ENCODE data around the gene C9orf78.

The C9orf78 gene

GRCh38 chr9:129868023-129868871, 33.2 kb upstream of the C9orf78 start:
- no peak for DNase-seq (ENCODE audit: low read depth in 2 of 2)

- DNase-seq (ENCODE audit: low read depth in 2 of 2) = peak in 1 of 2 donors; percentile 24
These were observed 32.3 kb upstream of the C9orf78 start for GRCh38 chr9:129867136-129868022.

GRCh38 chr9:129866394-129867135, 31.5 kb upstream of the C9orf78 start:
- peak in 1 of 2 donors; percentile 28 for DNase-seq (ENCODE audit: low read depth in 2 of 2)

GRCh38 chr9:129865668-129866320, 30.7 kb upstream of the C9orf78 start:
- no peak for DNase-seq (ENCODE audit: low read depth in 2 of 2)

GRCh38 chr9:129864991-129865647, 30.0 kb upstream of the C9orf78 start:
- no peak for DNase-seq (ENCODE audit: low read depth in 2 of 2)

- peak; percentile 44 to 60 for DNase-seq (ENCODE audit: low read depth in 2 of 2)
These were observed 28.1 kb upstream of the C9orf78 start for GRCh38 chr9:129863059-129863690.

GRCh38 chr9:129861447-129861827, 26.4 kb upstream of the C9orf78 start:
- DNase-seq (ENCODE audit: low read depth in 2 of 2) = no peak

- DNase-seq (ENCODE audit: low read depth in 2 of 2) = peak in 1 of 2 donors; percentile 28
These were observed 25.8 kb upstream of the C9orf78 start for GRCh38 chr9:129860653-129861446.

- no peak for DNase-seq (ENCODE audit: low read depth in 2 of 2)
These were observed 23.3 kb upstream of the C9orf78 start for GRCh38 chr9:129858167-129858962.

- DNase-seq (ENCODE audit: low read depth in 2 of 2) = no peak
These were observed 22.1 kb upstream of the C9orf78 start for GRCh38 chr9:129857207-129857606.

GRCh38 chr9:129854588-129855110, 19.6 kb upstream of the C9orf78 start:
- DNase-seq (ENCODE audit: low read depth in 2 of 2) = no peak

- DNase-seq (ENCODE audit: low read depth in 2 of 2) = no peak
These were observed 18.5 kb upstream of the C9orf78 start for GRCh38 chr9:129853614-129854013.

GRCh38 chr9:129852579-129852978, 17.5 kb upstream of the C9orf78 start:
- DNase-seq (ENCODE audit: low read depth in 2 of 2) = no peak

GRCh38 chr9:129851821-129852220, 16.7 kb upstream of the C9orf78 start:
- no peak for DNase-seq (ENCODE audit: low read depth in 2 of 2)

- no peak for DNase-seq (ENCODE audit: low read depth in 2 of 2)
These were observed 15.9 kb upstream of the C9orf78 start for GRCh38 chr9:129850821-129851550.

- DNase-seq (ENCODE audit: low read depth in 2 of 2) = no peak
These were observed 14.8 kb upstream of the C9orf78 start for GRCh38 chr9:129849901-129850300.

- no peak for DNase-seq (ENCODE audit: low read depth in 2 of 2)
These were observed 13.8 kb upstream of the C9orf78 start for GRCh38 chr9:129848712-129849441.

Measured in stimulated activated CD4-positive, alpha-beta T cell treated with anti-CD3 and anti-CD28 coated beads, Interleukin-4, amount 100 ng/mL, for 48 hours (primary cell).